ENCODE results near the gene BRME1.

DNA sequence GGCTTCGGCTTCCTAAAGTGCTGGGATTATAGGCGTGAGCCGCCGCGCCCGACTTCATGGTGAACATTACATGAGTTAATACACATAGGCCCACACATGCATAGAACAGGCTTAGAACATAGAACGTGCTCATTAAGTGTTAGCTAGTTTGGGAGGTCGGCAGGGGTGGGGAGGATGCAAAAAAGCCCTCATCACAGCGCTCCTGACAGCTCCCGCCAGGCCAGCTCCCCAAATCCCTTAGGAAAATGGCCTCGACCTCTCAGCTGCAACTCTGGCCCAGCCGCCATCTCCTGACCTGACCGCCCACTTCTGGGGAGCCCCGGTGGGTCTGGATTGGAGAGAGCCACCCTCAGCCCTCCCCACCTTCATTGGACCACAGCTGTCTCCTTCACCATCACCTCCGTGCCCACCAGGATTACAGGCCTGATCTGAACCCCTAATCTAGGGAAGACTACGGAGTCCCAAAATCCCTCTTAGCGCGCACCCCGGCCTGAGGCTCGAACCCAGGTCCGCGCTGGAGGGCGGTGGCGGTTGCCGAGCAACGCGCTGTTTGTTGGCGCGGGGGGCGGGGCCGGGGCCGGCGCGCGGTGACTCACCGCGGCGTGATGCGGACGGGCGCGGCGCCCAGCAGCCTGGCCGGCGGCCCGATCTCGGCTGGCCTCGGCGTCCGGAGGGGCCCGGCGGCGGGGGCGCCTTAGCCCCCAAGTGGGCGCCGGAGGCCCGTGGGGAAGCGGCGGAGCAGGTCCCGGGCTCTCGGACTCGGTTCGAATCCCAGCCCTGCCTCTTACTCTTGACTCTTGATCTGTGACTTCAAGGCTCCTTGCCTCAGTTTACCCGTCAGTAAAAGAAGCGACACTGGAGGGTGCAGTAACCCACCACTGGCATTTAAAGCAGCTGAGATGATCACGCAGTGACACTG lies 55.7 kb downstream of the BRME1 start:
- no peak for TF ChIP-seq FOXM1 (IDR thresholded peaks at IDR 0.05; ENCODE audit: borderline replicate concordance)
- TF ChIP-seq LEF1 (IDR thresholded peaks at IDR 0.05; ENCODE audit: borderline replicate concordance) = no peak
- TF ChIP-seq PKNOX1 (IDR thresholded peaks at IDR 0.05) = no peak
- no peak for TF ChIP-seq BHLHE40 (IDR thresholded peaks at IDR 0.05; ENCODE audit: borderline replicate concordance)
- no peak for TF ChIP-seq SP1 (IDR thresholded peaks at IDR 0.05)
- no peak for TF ChIP-seq CTBP1 (IDR thresholded peaks at IDR 0.05; ENCODE audit: borderline replicate concordance)
- TF ChIP-seq TARDBP (IDR thresholded peaks at IDR 0.05) = no peak
- no peak for TF ChIP-seq ZNF384 (IDR thresholded peaks at IDR 0.05)
- no peak for TF ChIP-seq L3MBTL2 (conservative IDR thresholded peaks at IDR 0.05)
- TF ChIP-seq NFRKB (IDR thresholded peaks at IDR 0.05) = no peak
- TF ChIP-seq ARNT (IDR thresholded peaks at IDR 0.05) = no peak
- TF ChIP-seq ELF4 (IDR thresholded peaks at IDR 0.05) = no peak
- no peak for TF ChIP-seq FOXA1 (IDR thresholded peaks at IDR 0.05)
- TF ChIP-seq HDGF (IDR thresholded peaks at IDR 0.05; ENCODE audit: borderline replicate concordance) = no peak
